HG02678 (cell line): Measurements from ENCODE around the gene ARHGAP24.
"Not testable (repeated sequence)": the region's sequence is repeated elsewhere in the genome, so short reads cannot be mapped to it uniquely, and the experiment has no call there.

Experiments
- ATAC-seq: cut with Tn5 transposase; IDR thresholded peaks from one replicate; pipeline ENCODE4 v1.9.1; 2021; ENCODE audit warnings: mild to moderate bottlenecking, moderate library complexity; ENCODE audit not compliant: unreplicated experiment

Gene ARHGAP24

GRCh38 chr4:85482010-85482738, 7.2 kb downstream of the ARHGAP24 start:
- ATAC-seq: no peak

- no peak for ATAC-seq
Measured at GRCh38 chr4:85486425-85487086, 11.6 kb downstream of the ARHGAP24 start.

- no peak for ATAC-seq
Measured at GRCh38 chr4:85488416-85488815, 13.5 kb downstream of the ARHGAP24 start.

- ATAC-seq: no peak
Measured at GRCh38 chr4:85489273-85489981, 14.5 kb downstream of the ARHGAP24 start.

- peak; percentile 80 for ATAC-seq
Measured at GRCh38 chr4:85491527-85491926, 16.6 kb downstream of the ARHGAP24 start.

GRCh38 chr4:85492336-85492735, 17.4 kb downstream of the ARHGAP24 start:
- ATAC-seq: no peak

DNA sequence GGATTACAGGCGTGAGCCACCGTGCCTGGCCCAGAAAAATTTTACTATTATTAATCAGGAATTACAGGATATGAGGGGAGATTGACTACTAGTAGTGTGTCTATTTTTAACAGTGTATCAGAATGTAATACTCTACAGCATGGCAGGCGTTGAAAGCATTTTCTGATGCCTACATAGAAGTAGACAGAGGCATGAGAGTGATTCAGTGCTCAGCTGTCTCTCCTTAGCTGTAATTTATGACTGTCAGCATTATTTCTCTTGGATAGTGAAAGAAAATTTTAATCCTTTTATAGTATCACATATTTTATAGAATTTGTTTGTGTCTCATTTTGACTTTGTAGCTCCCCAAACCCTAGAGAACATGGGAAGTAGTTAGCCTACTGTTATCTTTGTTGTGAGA, 20.7 kb downstream of the ARHGAP24 start:
- no peak for ATAC-seq

- ATAC-seq: no peak
Measured at GRCh38 chr4:85496126-85496849, 21.3 kb downstream of the ARHGAP24 start.

DNA sequence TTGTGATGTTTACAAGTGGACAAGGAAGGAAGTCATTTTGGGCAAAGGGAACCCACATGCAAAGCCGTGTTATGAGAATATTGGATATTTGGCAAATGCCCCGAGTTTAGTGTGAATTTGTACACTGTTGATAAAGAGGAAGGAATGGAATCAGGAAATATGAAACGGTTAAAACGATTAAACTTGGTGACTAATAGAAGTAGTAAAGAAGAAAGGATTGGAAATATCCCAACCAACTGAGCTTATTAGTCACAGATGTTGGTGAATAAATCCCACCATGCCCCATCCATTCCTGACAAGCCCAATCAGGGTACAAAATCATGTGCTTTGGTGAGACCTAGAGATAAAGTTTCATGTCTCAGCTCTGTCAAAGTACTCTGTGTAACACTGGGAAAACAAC, 22.0 kb downstream of the ARHGAP24 start:
- ATAC-seq: no peak

DNA sequence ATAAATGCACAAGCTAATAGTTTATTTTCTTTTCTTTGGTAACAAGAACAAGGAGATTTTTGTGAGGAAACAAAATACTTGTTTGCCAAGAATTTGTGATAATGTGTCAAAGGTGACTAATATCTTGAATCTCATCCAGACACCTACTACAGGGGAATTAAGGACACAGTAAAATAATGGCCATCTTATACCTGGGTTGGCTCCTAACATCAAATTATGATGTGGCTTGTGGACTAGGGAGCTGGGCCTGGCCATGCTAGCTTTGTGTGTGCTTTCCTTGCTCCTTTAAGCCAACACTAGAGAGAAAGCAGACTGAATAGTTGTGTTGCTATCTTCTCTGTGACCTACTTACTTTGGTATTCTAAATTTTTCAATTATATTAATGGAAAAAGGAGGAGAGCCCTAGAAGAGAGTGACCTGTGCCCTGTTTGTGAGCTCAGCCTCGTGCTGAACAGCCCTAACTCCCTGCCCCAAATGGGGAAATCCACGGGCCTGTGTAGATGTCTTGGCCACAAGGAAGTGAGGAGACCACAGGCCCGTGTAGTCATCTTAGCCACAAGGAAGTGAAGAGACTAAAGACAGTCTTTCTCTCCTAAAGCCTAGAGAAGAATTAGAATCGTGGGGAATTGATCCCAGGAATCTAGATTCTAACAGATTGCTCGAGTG, 23.3 kb downstream of the ARHGAP24 start:
- ATAC-seq: peak; percentile 99

DNA sequence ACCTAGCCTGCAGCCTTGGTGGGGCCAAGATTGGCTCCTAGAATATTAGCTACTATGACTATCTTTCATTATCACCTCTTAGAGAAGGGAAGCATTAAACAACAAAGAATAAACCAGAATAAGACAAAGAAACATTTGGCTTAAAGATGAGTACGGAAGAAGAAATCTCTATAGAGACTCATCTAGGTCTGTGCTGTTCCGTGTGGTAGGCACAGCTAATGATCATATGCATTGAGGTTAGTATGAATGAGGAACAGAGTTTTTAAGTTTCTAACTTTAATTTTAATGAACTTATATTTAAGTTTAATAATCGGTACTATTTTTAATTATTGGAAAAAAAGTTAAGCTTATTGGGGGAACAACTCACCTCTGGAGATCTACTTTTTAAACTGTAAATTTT, 24.6 kb downstream of the ARHGAP24 start:
- ATAC-seq: no peak

DNA sequence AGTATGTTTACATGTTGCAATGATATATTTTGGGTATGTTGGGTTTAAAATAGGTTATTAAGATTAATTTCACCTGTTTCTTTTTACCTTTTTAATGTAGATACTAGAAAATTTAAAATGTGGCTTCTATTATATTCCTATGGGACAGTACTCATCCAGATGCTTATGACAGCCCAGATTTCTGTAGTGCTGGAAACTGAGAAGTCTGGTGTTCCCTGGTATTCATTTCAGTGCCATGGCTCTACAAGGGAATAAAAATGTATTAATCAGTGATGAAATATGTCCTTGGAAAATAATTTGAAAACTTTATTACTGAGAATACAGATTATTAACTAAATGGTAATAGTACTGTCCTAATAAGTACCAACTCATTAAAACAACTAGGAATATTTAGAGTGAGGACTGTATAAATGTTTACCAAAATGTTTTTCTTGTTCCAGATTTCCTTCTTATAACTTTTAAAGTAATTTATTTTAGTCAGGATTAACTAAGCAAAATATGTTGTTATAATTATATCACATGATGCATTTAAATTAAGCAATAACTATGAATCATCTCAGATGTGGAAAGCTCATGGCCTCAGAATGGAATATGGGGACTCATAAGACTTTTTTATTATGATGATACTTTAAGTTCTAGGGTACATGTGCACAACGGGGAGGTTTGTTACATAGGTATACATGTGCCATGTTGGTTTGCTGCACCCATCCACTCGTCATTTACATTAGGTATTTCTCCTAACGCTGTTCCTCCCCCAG, 25.3 kb downstream of the ARHGAP24 start:
- no peak for ATAC-seq

DNA sequence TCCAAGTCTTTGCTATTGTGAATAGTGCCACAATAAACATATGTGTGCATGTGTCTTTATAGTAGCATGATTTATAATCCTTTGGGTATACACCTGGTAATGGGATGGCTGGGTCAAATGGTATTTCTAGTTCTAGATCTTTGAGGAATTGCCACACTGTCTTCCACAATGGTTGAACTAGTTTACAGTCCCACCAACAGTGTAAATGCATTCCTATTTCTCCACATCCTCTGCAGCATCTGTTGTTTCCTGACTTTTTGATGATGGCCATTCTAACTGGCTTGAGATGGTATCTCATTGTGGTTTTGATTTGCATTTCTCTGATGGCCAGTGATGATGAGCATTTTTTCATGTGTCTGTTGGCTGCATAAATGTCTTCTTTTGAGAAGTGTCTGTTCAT, 26.2 kb downstream of the ARHGAP24 start:
- not testable (repeated sequence) for ATAC-seq

- no peak for ATAC-seq
Measured at GRCh38 chr4:85508654-85509053, 33.7 kb downstream of the ARHGAP24 start.

GRCh38 chr4:85509882-85510631, 35.1 kb downstream of the ARHGAP24 start:
- ATAC-seq: no peak

GRCh38 chr4:85510632-85510984, 35.7 kb downstream of the ARHGAP24 start:
- no peak for ATAC-seq

DNA sequence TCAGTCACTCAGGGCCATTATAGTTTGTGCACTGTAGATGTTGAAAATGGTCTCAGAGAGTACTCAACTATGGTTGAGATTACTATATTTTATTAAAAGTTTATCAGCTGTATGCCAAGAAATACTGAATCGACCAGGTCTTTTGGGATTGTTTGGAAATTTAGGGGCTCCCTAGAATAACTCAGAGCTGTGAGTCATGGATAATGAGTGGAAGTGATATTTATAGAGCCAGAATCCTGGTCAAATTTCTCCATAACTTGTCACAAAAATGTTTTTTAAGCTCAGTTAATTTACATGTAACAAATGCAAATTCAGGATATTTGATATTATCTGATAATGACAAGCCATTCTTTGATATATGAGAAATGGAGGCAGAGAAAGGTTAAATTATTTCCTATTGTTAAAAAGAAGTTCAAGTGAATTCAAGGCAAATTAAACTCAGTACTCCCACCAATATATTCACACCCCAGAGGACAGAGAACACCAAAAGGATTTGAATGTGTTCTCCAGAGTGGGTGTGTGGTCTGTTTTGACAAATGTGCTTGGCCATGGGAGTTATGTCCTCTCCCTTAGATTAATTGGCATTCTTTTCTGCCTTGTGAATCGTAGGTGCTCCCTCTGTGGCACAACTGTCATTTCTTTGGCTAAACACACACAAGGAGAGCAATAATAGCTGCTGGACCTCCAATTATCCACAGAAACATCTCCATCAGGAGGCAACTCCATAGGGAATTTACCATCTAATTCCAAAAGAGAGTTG, 37.7 kb downstream of the ARHGAP24 start:
- ATAC-seq: no peak

DNA sequence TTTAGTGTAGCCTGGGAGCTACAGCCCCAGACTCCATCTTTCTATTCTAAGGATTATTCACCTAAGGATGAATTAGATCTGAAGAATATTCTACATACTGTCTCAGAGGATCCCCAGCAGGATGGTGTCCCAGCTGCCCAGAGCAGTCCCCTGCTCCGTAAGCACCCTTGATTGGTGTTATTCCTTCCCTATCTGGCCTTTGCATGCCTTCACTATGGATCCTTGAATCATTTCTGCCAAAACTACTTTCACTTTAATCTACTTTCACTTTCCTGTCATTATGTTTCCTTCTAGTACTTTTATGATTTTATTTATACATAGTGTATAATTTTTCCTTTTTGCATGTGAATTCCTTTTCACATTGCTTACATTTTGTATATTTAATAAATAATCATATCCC, 39.2 kb downstream of the ARHGAP24 start:
- ATAC-seq: no peak

- no peak for ATAC-seq
Measured at GRCh38 chr4:85514783-85515182, 39.8 kb downstream of the ARHGAP24 start.
